ENCODE results near the gene SLC4A1.

- TF ChIP-seq EZH2 (IDR thresholded peaks at IDR 0.05): no peak
- TF ChIP-seq CTCF (IDR thresholded peaks at IDR 0.05 in 2 of 3, conservative IDR thresholded peaks at IDR 0.05 in 1 of 3; ENCODE audit: borderline replicate concordance in 1 of 3, insufficient read depth in 1 of 3, low read depth in 2 of 3, low read length in 2 of 3): no peak
- TF ChIP-seq ZNF274 (IDR thresholded peaks at IDR 0.05; ENCODE audit: low read depth, low read length): no peak
- no peak for TF ChIP-seq POLR2AphosphoS5 (IDR thresholded peaks at IDR 0.05; ENCODE audit: low read depth, low read length)
- TF ChIP-seq POLR2A (IDR thresholded peaks at IDR 0.05; ENCODE audit: borderline replicate concordance, extremely low read depth, insufficient read depth, insufficient read length): no peak
- no peak for TF ChIP-seq MAX (IDR thresholded peaks at IDR 0.05)
- TF ChIP-seq EZH2phosphoT487 (IDR thresholded peaks at IDR 0.05; ENCODE audit: borderline replicate concordance): no peak
- no peak for TF ChIP-seq CEBPB (IDR thresholded peaks at IDR 0.05; ENCODE audit: low read depth)
- TF ChIP-seq YY1 (IDR thresholded peaks at IDR 0.05; ENCODE audit: extremely low read depth, insufficient replicate concordance, low read depth, low read length): no peak
- TF ChIP-seq SIN3A (IDR thresholded peaks at IDR 0.05; ENCODE audit: low read depth): no peak
- no peak for TF ChIP-seq REST (IDR thresholded peaks at IDR 0.05; ENCODE audit: low read depth)
- TF ChIP-seq RAD21 (IDR thresholded peaks at IDR 0.05; ENCODE audit: low read depth): no peak
Observed at GRCh38 chr17:44229090-44229489, 38.8 kb downstream of the SLC4A1 start.
